GM23338 (cell line): ENCODE results near the gene FANCL.

ENCODE experiments used
- CREB1 ChIP-seq: fragments of 250-450 bp; sonication (Bioruptor Pico); IDR thresholded peaks from 2 replicates; pipeline ENCODE4 v1.5.0; 2020; ENCODE audit warnings: low read depth, mild to moderate bottlenecking, moderate library complexity
- EZH2 ChIP-seq: fragments of 200-600 bp; sonication (generic); IDR thresholded peaks from one replicate; pipeline ENCODE4 v1.8.0; 2017; ENCODE audit warnings: antibody characterized with exemption, mild to moderate bottlenecking, low read depth; ENCODE audit not compliant: unreplicated experiment
- EZH2phosphoT487 ChIP-seq: fragments of 200-600 bp; sonication (generic); IDR thresholded peaks from one replicate; pipeline ENCODE4 v1.8.1; 2018; ENCODE audit warnings: antibody characterized with exemption; ENCODE audit not compliant: unreplicated experiment
- ZNF114 ChIP-seq: fragments of 250-450 bp; sonication (Bioruptor Pico); IDR thresholded peaks from 2 replicates; pipeline ENCODE4 v1.5.0; 2020; ENCODE audit warnings: mild to moderate bottlenecking, moderate library complexity
- TF ChIP-seq, protein P1 (sequence below), 2 experiments: fragments of 200-600 bp in 1 of 2; sonication (generic) in 1 of 2; conservative IDR thresholded peaks; 2 replicates each; pipeline versions ENCODE4 v1.5.1 to v1.6.1; 2016 to 2017; ENCODE audit warnings: antibody characterized with exemption in 2 of 2, low read depth in 2 of 2, mild to moderate bottlenecking in 2 of 2, moderate library complexity in 1 of 2
- TF ChIP-seq, protein P2 (sequence below): IDR thresholded peaks from one replicate; pipeline ENCODE4 v1.6.1; 2018; ENCODE audit warnings: antibody characterized with exemption; ENCODE audit not compliant: unreplicated experiment

DNA sequence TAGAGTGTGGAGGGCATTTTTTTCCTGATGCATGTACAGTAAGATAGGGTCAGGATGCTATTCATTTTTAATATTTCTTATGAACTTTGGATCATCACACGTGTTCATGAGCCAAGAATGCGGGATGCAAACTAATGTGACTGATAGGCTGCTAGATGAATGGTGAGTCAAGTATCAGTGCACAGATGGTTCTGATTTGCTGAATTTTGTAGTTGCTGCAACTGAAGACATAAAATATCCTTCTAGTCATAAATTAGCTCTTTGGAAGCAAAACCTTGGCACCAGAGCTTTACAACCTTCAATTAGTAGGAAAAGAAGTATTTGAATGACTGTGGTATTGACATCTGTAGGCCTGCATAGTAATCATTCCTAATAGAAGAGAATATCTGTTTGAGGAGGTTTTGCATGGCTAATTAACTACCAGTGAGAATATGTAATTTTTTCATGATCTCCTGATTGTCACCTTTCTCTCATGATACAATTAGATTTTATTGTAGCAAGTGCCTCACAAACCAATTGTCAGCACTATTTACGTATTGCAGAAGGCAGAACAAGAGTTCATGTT is 100.5 kb downstream of the FANCL start:
- TF ChIP-seq, protein P1, sequence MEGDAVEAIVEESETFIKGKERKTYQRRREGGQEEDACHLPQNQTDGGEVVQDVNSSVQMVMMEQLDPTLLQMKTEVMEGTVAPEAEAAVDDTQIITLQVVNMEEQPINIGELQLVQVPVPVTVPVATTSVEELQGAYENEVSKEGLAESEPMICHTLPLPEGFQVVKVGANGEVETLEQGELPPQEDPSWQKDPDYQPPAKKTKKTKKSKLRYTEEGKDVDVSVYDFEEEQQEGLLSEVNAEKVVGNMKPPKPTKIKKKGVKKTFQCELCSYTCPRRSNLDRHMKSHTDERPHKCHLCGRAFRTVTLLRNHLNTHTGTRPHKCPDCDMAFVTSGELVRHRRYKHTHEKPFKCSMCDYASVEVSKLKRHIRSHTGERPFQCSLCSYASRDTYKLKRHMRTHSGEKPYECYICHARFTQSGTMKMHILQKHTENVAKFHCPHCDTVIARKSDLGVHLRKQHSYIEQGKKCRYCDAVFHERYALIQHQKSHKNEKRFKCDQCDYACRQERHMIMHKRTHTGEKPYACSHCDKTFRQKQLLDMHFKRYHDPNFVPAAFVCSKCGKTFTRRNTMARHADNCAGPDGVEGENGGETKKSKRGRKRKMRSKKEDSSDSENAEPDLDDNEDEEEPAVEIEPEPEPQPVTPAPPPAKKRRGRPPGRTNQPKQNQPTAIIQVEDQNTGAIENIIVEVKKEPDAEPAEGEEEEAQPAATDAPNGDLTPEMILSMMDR (conservative IDR thresholded peaks at IDR 0.05; ENCODE audit: low read depth in 2 of 2) = no peak
- TF ChIP-seq EZH2 = no peak
- TF ChIP-seq, protein P2, sequence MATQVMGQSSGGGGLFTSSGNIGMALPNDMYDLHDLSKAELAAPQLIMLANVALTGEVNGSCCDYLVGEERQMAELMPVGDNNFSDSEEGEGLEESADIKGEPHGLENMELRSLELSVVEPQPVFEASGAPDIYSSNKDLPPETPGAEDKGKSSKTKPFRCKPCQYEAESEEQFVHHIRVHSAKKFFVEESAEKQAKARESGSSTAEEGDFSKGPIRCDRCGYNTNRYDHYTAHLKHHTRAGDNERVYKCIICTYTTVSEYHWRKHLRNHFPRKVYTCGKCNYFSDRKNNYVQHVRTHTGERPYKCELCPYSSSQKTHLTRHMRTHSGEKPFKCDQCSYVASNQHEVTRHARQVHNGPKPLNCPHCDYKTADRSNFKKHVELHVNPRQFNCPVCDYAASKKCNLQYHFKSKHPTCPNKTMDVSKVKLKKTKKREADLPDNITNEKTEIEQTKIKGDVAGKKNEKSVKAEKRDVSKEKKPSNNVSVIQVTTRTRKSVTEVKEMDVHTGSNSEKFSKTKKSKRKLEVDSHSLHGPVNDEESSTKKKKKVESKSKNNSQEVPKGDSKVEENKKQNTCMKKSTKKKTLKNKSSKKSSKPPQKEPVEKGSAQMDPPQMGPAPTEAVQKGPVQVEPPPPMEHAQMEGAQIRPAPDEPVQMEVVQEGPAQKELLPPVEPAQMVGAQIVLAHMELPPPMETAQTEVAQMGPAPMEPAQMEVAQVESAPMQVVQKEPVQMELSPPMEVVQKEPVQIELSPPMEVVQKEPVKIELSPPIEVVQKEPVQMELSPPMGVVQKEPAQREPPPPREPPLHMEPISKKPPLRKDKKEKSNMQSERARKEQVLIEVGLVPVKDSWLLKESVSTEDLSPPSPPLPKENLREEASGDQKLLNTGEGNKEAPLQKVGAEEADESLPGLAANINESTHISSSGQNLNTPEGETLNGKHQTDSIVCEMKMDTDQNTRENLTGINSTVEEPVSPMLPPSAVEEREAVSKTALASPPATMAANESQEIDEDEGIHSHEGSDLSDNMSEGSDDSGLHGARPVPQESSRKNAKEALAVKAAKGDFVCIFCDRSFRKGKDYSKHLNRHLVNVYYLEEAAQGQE = no peak
- no peak for TF ChIP-seq CREB1 (CRISPR knock-in tag)
- no peak for TF ChIP-seq EZH2phosphoT487
- no peak for TF ChIP-seq ZNF114 (CRISPR knock-in tag)
